ENCODE results near the gene ANKRD13A. TPM values are rescaled to one million over a fixed set of nuclear protein-coding genes. Genes with fewer than 3 reads are reported as not detected.
A peak's percentile ranks its signal among the peaks of the same experiment; 100 is the strongest.

ANKRD13A gene
- total RNA-seq, 1 donor from 2014 or later = 35.4 TPM

GRCh38 chr12:109995686-109996482 lies 3.3 kb upstream of the ANKRD13A start, which contains the start of gene GIT2:
Gene GIT2, minus strand, starts transcription at chr12:109996368. Its CDS starts 144 bp downstream, at chr12:109996224.
- H4K20me1 ChIP-seq (ENCODE audit: low read depth) = peaks cover 13% of the 10 kb centered on the region

GRCh38 chr12:109996483-109996853 lies 2.8 kb upstream of the ANKRD13A start:
- H3K9ac ChIP-seq = no peak overlapping the region
- peaks cover 8% of the 10 kb centered on the region for H3K27me3 Mint-ChIP-seq (ENCODE audit: insufficient read depth, low read depth)
- peaks cover 12% of the 10 kb centered on the region for H3K4me1 ChIP-seq
- TF ChIP-seq CTCF (IDR thresholded peaks at IDR 0.05) (no peak), EZH2 (IDR thresholded peaks at IDR 0.05) (no peak), EZH2phosphoT487 (IDR thresholded peaks at IDR 0.05) (no peak)
- H3K4me1 Mint-ChIP-seq = peaks cover 34% of the 10 kb centered on the region
- DNase-seq (ENCODE audit: low spot score) = no peak
- peaks cover 13% of the 10 kb centered on the region for H4K20me1 ChIP-seq (ENCODE audit: low read depth)
- H3K27me3 ChIP-seq = peaks cover 17% of the 10 kb centered on the region
- no peaks in the 10 kb centered on the region for H3K36me3 Mint-ChIP-seq
- no peak overlapping the region for H3K27ac ChIP-seq
- no peaks in the 10 kb centered on the region for H3K9me3 ChIP-seq (ENCODE audit: low read depth)
- H3K4me3 Mint-ChIP-seq = peak overlapping the region; percentile 91
- H3K36me3 ChIP-seq = no peaks in the 10 kb centered on the region
- H3K9me3 Mint-ChIP-seq = no peaks in the 10 kb centered on the region
- H3K79me2 ChIP-seq (ENCODE audit: low read depth) = peaks cover 40% of the 10 kb centered on the region
- peak overlapping the region; percentile 100 for H2AFZ ChIP-seq (replicated peaks)
- H3K4me3 ChIP-seq = peak overlapping the region; percentile 86
- peak overlapping the region; percentile 68 for H3K4me2 ChIP-seq
- H3K27ac Mint-ChIP-seq = peak overlapping the region; percentile 97
- H3F3A ChIP-seq (ENCODE audit: low read depth) = peaks cover 14% of the 10 kb centered on the region

More at GRCh38 chr12:109995686-109996482, 3.3 kb upstream of the ANKRD13A start, which contains the start of gene GIT2:
- Histone ChIP-seq H3K4me3 (peak within 1 kb of the TSS; percentile 86), H3K27me3 (peaks cover 14% of the 10 kb centered on the region), H3K4me1 (peaks cover 12% of the 10 kb centered on the region), H3K79me2 (ENCODE audit: low read depth) (peaks cover 40% of the 10 kb centered on the region), H3K9ac (peak within 1 kb of the TSS; percentile 68), H3K9me3 (ENCODE audit: low read depth) (no peaks in the 10 kb centered on the region), H3K4me2 (peak within 1 kb of the TSS; percentile 86), H2AFZ (replicated peaks) (peak within 1 kb of the TSS; percentile 100), H3K27ac (no peak within 1 kb of the TSS), H3F3A (ENCODE audit: low read depth) (peaks cover 14% of the 10 kb centered on the region), H3K36me3 (no peaks in the 10 kb centered on the region)
- Mint-ChIP-seq H3K36me3 (no peaks in the 10 kb centered on the region), H3K4me3 (peak within 1 kb of the TSS; percentile 98), H3K27me3 (ENCODE audit: insufficient read depth, low read depth) (peaks cover 8% of the 10 kb centered on the region), H3K27ac (peak within 1 kb of the TSS; percentile 97), H3K9me3 (no peaks in the 10 kb centered on the region), H3K4me1 (peaks cover 32% of the 10 kb centered on the region)
- no peak for TF ChIP-seq EZH2 (IDR thresholded peaks at IDR 0.05)
- TF ChIP-seq CTCF (IDR thresholded peaks at IDR 0.05) = no peak
- TF ChIP-seq EZH2phosphoT487 (IDR thresholded peaks at IDR 0.05) = no peak
- peak; percentile 96 for DNase-seq (ENCODE audit: low spot score)

- no peaks in the 10 kb centered on the region for H3K36me3 ChIP-seq
- Mint-ChIP-seq H3K4me3 (peak overlapping the region; percentile 40), H3K27me3 (ENCODE audit: insufficient read depth, low read depth) (peaks cover 8% of the 10 kb centered on the region), H3K27ac (no peak overlapping the region), H3K9me3 (no peaks in the 10 kb centered on the region), H3K36me3 (no peaks in the 10 kb centered on the region), H3K4me1 (peaks cover 34% of the 10 kb centered on the region)
- H3K79me2 ChIP-seq (ENCODE audit: low read depth) = peaks cover 37% of the 10 kb centered on the region
- TF ChIP-seq EZH2 (IDR thresholded peaks at IDR 0.05) (no peak), EZH2phosphoT487 (IDR thresholded peaks at IDR 0.05) (no peak), CTCF (IDR thresholded peaks at IDR 0.05) (no peak)
- peaks cover 12% of the 10 kb centered on the region for H3K4me1 ChIP-seq
- no peak overlapping the region for H3K9ac ChIP-seq
- H3K4me2 ChIP-seq = no peak overlapping the region
- no peaks in the 10 kb centered on the region for H3K9me3 ChIP-seq (ENCODE audit: low read depth)
- no peak overlapping the region for H3K27ac ChIP-seq
- no peak for DNase-seq (ENCODE audit: low spot score)
- H3F3A ChIP-seq (ENCODE audit: low read depth) = peaks cover 14% of the 10 kb centered on the region
- H3K4me3 ChIP-seq = no peak overlapping the region
- peaks cover 13% of the 10 kb centered on the region for H4K20me1 ChIP-seq (ENCODE audit: low read depth)
- H2AFZ ChIP-seq (replicated peaks) = no peak overlapping the region
- H3K27me3 ChIP-seq = peaks cover 17% of the 10 kb centered on the region
Observed at GRCh38 chr12:109997393-109997792, 1.8 kb upstream of the ANKRD13A start.
